Activated CD4-positive, alpha-beta memory T cell treated with anti-CD3 and anti-CD28 coated beads, Interleukin-2, amount 10 ng/mL, durations not matched to agents 7 days and 5 days (primary cell): ENCODE measurements around the gene ASAP3. TPM values are rescaled to one million over a fixed set of nuclear protein-coding genes. Genes with fewer than 3 reads are reported as not detected.

Experiments used
- CTCF ChIA-PET: fragments of 350-600 bp; sonication (Branson Sonifier 250); formaldehyde crosslinking; loops from one replicate; lab custom pipeline; 2021; ENCODE audit warnings: antibody characterized with exemption, inconsistent platforms; lab: Charles Lee
- POLR2A ChIA-PET: fragments of 350-600 bp; sonication (Branson Sonifier 250); formaldehyde crosslinking; loops from one replicate; lab custom pipeline; 2021; ENCODE audit warnings: antibody characterized with exemption; lab: Charles Lee
- DNase-seq: peaks from one replicate; pipeline ENCODE4 v3.0.0-alpha.2; 2020
- H3K27ac Mint-ChIP-seq: one replicate; pipeline ENCODE4 v1.8.0; 2021; ENCODE audit warnings: mild to moderate bottlenecking, mixed read lengths
- H3K27me3 Mint-ChIP-seq: one replicate; pipeline ENCODE4 v1.8.0; 2021; ENCODE audit warnings: mixed read lengths
- H3K36me3 Mint-ChIP-seq: one replicate; pipeline ENCODE4 v1.8.0; 2021; ENCODE audit warnings: low read depth, mixed read lengths
- H3K4me1 Mint-ChIP-seq: one replicate; pipeline ENCODE4 v1.8.0; 2021; ENCODE audit warnings: mixed read lengths
- H3K4me3 Mint-ChIP-seq: one replicate; pipeline ENCODE4 v1.8.0; 2021; ENCODE audit warnings: mild to moderate bottlenecking, mixed read lengths
- H3K9me3 Mint-ChIP-seq: one replicate; pipeline ENCODE4 v1.8.0; 2021; ENCODE audit warnings: mixed read lengths
- total RNA-seq, 2 experiments: library from RNA; stranded (reverse); gene quantifications; one replicate each; pipeline ENCODE4 v1.2.3, GENCODE V29; 2021

The ASAP3 gene
- total RNA-seq, 2 experiments from 2014 or later, result 0.43 to 0.63 TPM

DNA sequence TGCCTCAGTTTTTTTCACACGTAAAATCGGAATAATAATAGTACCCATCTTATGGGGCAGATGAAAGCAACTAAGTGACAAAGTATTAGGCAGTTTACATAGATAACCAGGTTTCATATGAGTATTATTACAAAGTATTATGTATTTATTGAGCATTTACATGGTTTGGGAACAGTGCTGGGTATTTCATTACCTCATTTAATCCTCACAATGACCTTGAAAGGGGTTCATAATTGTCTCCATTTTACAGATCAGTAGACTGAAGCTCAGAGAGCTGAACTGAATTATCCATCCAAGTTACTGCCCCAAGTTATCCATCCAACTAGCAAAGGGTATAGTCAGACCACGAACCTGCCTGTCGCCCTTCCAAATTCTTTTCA is 80.6 kb downstream of the ASAP3 start:
- Mint-ChIP-seq H3K36me3 (no peaks in the 10 kb centered on the region), H3K27ac (no peak overlapping the region), H3K27me3 (no peaks in the 10 kb centered on the region), H3K9me3 (no peaks in the 10 kb centered on the region), H3K4me3 (no peak overlapping the region), H3K4me1 (peaks cover 18% of the 10 kb centered on the region)
- POLR2A ChIA-PET, result interaction anchor here (1.3 to 1.8 kb wide), 2 partner anchors 35 to 59 kb away, joined by 3 to 10 read pairs; partner anchors contain the start of gene HNRNPR
- no peak for DNase-seq
- CTCF ChIA-PET, result interaction anchor here (0.6 to 2.3 kb wide), 23 partner anchors 8 to 655 kb away, joined by 3 to 11 read pairs (median 3); partner anchors contain the start of gene HNRNPR

DNA sequence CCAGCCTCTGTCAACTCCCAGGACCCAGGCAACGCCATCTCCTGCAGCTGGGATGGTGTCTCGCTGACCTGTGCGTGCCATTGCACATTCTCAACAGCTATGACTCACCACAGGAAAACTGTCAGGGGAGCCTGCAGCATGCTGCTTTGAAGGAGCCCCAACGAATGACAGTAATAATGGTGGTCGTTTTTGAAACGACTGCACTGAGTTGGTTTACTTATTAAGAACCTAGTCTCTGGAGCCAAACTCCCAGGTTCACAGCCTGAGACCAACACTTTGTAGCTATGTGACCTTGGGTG is 81.0 kb downstream of the ASAP3 start:
- CTCF ChIA-PET, result interaction anchor here (0.8 to 2.3 kb wide), 5 partner anchors 19 to 137 kb away, joined by 3 to 11 read pairs (median 3); partner anchors contain the start of gene HNRNPR
- no peak overlapping the region for H3K4me3 Mint-ChIP-seq
- POLR2A ChIA-PET, result interaction anchor here (1.8 kb wide), 1 partner anchor 59 kb away, joined by 10 read pairs; the partner anchor contains the start of gene HNRNPR
- no peaks in the 10 kb centered on the region for H3K27me3 Mint-ChIP-seq
- H3K36me3 Mint-ChIP-seq, result no peaks in the 10 kb centered on the region
- H3K9me3 Mint-ChIP-seq, result no peaks in the 10 kb centered on the region
- peaks cover 18% of the 10 kb centered on the region for H3K4me1 Mint-ChIP-seq
- DNase-seq, result no peak
- H3K27ac Mint-ChIP-seq, result no peak overlapping the region

DNA sequence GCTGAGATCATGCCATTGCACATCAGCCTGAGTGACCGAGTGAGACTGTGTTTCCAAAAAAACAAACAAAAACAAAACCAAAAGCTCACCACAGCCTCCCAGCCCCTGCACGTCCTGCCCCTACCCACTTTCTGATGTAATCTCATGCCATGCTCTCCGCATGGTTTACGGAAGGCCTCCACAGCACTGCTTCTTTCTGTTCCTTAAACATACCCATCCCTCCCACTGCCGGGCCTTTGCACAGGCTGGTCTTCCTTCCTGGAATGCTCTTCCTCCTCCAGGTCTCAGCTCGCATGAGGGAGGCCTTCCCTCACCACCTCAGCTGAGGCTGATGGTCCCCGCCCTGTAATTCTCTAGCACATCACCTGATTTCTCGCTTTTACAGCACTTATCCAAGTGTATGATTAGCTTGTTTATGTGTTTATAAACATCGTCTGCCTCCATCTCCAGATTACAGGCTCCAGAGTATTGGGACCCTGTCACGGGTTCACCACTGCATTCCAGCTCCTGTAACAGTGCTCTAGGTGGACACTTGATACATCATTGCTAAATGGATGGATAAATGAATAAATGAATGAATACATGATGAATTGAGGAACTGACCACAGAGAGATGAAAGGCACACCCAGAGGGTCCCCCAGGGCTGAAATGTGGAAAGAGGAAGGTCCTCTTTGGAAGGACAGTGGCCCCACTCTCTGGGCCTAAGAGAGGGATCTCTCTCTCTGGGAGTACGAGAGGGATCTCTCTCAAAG is 81.5 kb downstream of the ASAP3 start:
- ChIA-PET POLR2A (no interaction called here), CTCF (interaction anchor here (0.7 to 2.3 kb wide), 5 partner anchors 8 to 137 kb away, joined by 3 to 11 read pairs (median 4); no protein-coding TSS in a partner anchor)
- no peaks in the 10 kb centered on the region for H3K27me3 Mint-ChIP-seq
- no peaks in the 10 kb centered on the region for H3K36me3 Mint-ChIP-seq
- H3K4me3 Mint-ChIP-seq, result no peak overlapping the region
- no peak overlapping the region for H3K27ac Mint-ChIP-seq
- no peaks in the 10 kb centered on the region for H3K9me3 Mint-ChIP-seq
- peaks cover 18% of the 10 kb centered on the region for H3K4me1 Mint-ChIP-seq
- DNase-seq, result no peak

DNA sequence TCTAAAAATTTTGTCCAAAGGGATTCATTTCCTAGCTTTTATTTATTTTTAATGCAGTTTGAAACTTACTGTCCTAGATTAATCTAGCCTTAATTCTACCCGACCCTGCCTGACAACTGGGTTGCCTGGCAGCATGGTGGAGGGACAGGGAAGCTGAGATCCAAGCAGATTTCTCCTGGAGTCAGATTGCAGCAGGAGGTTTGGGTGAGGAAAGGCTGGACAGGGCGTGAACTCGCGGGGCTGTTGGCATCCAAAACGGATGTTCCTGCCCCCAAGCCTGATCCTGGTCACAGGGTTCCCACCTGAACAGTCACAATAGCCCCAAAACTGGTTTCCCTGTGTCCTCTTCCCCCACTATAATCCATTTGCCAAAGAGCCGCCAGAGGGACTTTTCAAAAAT is 82.7 kb downstream of the ASAP3 start:
- Mint-ChIP-seq H3K4me1 (peaks cover 18% of the 10 kb centered on the region), H3K36me3 (no peaks in the 10 kb centered on the region), H3K27me3 (no peaks in the 10 kb centered on the region), H3K4me3 (no peak overlapping the region), H3K27ac (no peak overlapping the region), H3K9me3 (no peaks in the 10 kb centered on the region)
- ChIA-PET CTCF (interaction anchor here (1.3 kb wide), 1 partner anchor 54 kb away, joined by 4 read pairs; no protein-coding TSS in a partner anchor), POLR2A (interaction anchor here (0.8 kb wide), 1 partner anchor 343 kb away, joined by 3 read pairs; no protein-coding TSS in a partner anchor)
- no peak for DNase-seq

DNA sequence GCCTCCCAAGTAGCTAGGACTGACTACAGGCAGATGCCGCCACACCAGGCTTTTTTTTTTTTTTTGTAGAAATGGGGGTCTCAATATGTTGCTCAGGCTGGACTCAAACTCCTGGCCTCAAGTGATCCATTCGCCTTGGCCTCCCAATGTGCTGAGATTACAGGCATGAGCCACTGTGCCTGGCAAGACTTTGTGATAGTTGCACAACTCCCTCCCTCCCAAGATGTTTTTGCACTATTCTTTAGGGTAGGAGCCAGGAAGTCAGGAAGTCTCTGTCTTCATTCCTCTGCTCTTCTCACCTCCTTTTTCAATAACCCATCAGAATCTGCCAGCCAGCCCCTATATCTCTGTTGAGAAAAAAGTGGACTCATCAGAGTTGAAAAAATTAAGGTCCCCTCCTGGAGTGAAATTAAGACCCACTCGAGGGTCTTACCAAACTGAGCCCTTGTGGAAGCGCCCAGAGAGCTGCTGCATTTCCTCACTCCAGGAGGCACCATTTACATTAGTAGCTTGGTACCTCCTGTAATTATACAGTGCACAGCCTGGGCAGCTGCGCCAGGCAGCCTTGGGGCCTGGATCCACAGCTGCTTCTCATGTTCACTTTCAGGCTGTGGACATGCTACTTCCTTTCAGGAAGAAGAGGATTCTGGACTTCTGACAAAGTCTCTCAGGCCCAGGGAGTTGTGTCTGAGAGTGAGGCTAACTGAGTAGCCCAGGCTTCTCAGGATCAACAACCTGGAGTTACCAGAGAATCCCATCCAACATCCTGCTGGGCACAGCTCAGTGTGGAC is 83.5 kb downstream of the ASAP3 start:
- ChIA-PET CTCF (interaction anchor here (0.6 kb wide), 1 partner anchor 196 kb away, joined by 3 read pairs; no protein-coding TSS in a partner anchor), POLR2A (interaction anchor here (0.8 kb wide), 1 partner anchor 344 kb away, joined by 3 read pairs; no protein-coding TSS in a partner anchor)
- Mint-ChIP-seq H3K27ac (no peak overlapping the region), H3K4me1 (peaks cover 24% of the 10 kb centered on the region), H3K4me3 (no peak overlapping the region), H3K9me3 (peaks cover 2% of the 10 kb centered on the region), H3K27me3 (no peaks in the 10 kb centered on the region), H3K36me3 (no peaks in the 10 kb centered on the region)
- DNase-seq, result no peak

DNA sequence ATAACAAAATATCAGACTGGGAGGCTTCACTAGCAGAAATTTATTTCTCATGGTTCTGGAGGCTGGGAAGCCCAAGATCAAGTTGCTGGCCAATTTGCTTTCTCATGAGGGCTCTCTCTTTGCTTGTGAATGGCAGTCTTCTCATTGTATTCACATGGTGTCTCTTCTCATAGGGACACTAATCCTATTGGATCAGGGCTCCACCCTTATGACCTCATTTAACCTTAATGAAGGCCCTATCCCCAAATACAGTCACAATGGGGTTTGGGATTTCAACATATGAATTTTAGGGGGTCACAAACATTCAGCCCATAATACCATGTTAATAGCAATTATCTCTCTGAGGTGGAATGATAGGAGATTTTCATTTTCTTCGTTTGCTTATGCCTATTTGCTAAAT is 84.8 kb downstream of the ASAP3 start:
- Mint-ChIP-seq H3K9me3 (peaks cover 2% of the 10 kb centered on the region), H3K27me3 (no peaks in the 10 kb centered on the region), H3K4me3 (no peak overlapping the region), H3K4me1 (peaks cover 27% of the 10 kb centered on the region), H3K27ac (no peak overlapping the region), H3K36me3 (no peaks in the 10 kb centered on the region)
- POLR2A ChIA-PET, result no interaction called here
- no peak for DNase-seq
- CTCF ChIA-PET, result no interaction called here

DNA sequence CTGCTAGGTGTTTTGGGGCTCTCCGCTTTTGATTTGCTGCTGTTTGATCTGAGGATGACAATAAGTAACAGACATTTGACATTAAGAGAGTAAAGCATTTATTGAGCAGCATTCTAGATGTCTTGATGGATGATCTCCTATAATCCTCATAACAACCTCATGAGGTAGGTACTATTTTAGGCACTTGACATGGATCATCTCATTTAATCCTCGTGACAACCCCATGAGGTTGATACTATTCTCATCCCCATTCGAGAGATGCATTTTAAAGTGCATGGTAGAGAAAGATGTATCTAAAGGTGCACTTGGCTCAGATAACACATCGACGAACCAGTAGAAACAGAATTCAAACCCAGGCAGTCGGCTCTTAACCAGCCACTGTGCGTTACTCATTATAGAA is 86.1 kb downstream of the ASAP3 start:
- CTCF ChIA-PET, result no interaction called here
- POLR2A ChIA-PET, result no interaction called here
- H3K9me3 Mint-ChIP-seq, result peaks cover 2% of the 10 kb centered on the region
- DNase-seq, result no peak
- H3K4me1 Mint-ChIP-seq, result peaks cover 19% of the 10 kb centered on the region
- H3K36me3 Mint-ChIP-seq, result no peaks in the 10 kb centered on the region
- no peaks in the 10 kb centered on the region for H3K27me3 Mint-ChIP-seq
- H3K4me3 Mint-ChIP-seq, result no peak overlapping the region
- no peak overlapping the region for H3K27ac Mint-ChIP-seq

DNA sequence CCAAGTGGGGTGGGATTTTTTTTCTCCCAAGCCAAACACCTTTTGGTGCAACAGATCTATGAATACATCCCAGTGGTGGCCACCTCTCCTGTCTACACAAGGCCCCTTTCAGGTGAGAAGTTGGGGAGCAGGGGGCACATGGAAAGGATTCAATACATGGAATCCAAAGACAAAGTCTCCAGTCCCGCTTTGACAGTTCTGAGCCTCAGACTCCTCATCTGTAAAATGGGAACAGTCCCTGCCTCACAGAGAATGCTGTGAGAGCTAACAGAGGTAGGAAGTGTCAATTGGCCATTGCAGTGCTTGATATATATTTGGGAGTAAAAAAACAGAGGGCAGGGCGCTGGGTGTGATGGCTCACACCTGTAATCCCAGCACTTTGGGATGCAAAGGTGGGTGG is 87.6 kb downstream of the ASAP3 start:
- POLR2A ChIA-PET, result no interaction called here
- no peaks in the 10 kb centered on the region for H3K36me3 Mint-ChIP-seq

DNA sequence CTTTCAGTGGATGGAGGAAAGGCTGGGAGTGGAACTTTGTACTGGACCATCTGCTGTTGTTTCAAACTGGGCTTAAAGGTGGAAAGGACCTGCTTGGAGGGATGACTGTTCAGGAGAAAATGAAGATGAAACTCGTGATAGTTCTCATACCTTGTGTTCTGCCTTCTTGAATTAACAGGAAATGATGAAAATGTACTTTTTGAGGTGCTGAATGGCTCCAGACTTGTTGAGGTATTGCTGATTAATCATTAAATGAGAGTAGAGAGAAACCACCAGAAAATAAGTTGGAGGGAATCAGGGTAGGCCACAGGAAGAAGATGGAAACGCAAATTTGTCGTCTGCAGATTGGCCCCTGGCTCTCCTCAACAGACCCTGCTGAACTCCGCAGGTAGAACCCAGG is 88.1 kb downstream of the ASAP3 start:
- Mint-ChIP-seq H3K4me1 (peaks cover 14% of the 10 kb centered on the region), H3K36me3 (no peaks in the 10 kb centered on the region), H3K27me3 (no peaks in the 10 kb centered on the region), H3K9me3 (peaks cover 2% of the 10 kb centered on the region), H3K27ac (peak overlapping the region; percentile 19), H3K4me3 (no peak overlapping the region)
- POLR2A ChIA-PET, result no interaction called here
- CTCF ChIA-PET, result interaction anchor here (0.7 kb wide), 1 partner anchor 8 kb away, joined by 4 read pairs; no protein-coding TSS in a partner anchor
- DNase-seq, result no peak

More for the DNA sequence above, 87.6 kb downstream of the ASAP3 start:
- DNase-seq, result no peak
- peaks cover 2% of the 10 kb centered on the region for H3K9me3 Mint-ChIP-seq
- peaks cover 14% of the 10 kb centered on the region for H3K4me1 Mint-ChIP-seq
- CTCF ChIA-PET, result interaction anchor here (0.7 kb wide), 2 partner anchors 11 to 1287 kb away, joined by 3 to 4 read pairs; no protein-coding TSS in a partner anchor
- no peaks in the 10 kb centered on the region for H3K27me3 Mint-ChIP-seq
- H3K27ac Mint-ChIP-seq, result no peak overlapping the region
- H3K4me3 Mint-ChIP-seq, result no peak overlapping the region

DNA sequence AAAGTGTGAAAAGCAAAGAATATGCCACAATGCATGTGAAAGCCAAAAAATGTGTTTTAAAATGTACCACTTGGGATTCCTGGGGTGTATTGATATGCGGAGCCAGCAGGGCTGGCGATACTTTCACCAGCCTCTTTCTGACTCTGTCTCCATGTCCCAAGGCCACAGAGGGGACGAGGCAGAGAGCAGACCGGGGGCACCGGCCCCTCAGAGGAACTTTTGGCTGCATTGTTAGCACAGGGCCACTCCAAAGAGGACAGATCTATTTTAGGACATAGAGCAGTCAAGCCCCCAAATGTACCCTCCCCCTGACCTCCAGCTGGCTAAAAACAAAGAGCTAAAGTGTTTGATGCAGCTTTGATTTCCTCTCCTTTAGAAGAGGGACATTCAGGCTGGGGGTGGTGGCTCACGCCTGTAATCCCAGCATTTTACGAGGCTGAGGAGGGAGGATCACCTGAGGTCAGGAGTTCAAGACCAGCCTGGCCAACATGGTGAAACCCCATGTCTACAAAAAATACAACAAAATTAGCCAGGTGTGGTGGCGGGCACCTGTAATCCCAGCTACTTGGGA is 88.7 kb downstream of the ASAP3 start:
- no peaks in the 10 kb centered on the region for H3K36me3 Mint-ChIP-seq
- no peak overlapping the region for H3K4me3 Mint-ChIP-seq
- H3K27ac Mint-ChIP-seq, result no peak overlapping the region
- H3K27me3 Mint-ChIP-seq, result no peaks in the 10 kb centered on the region
- ChIA-PET CTCF (interaction anchor here (0.7 to 1.1 kb wide), 2 partner anchors 8 kb away, joined by 4 read pairs; no protein-coding TSS in a partner anchor), POLR2A (no interaction called here)
- no peak for DNase-seq
- H3K9me3 Mint-ChIP-seq, result peaks cover 2% of the 10 kb centered on the region
- peaks cover 14% of the 10 kb centered on the region for H3K4me1 Mint-ChIP-seq

DNA sequence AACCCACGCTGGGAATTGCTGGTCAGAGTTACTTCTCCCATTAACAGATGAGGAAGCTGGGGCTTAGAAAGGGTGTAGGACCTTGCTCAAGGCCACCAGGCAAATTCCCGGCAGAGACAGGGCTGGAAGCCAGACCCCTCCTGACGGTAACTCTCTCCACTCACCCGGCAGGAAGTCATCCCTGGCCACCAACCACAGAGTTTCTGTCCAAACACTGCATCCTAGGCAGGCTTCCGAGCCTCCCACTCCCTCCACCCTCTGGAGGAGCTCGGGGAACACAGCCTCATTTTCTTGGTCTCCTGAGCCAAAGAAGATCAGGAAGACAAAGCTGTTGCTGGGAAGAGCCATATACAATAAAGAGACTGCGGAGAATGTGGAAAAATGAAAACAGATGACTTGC is 89.3 kb downstream of the ASAP3 start:
- no peak overlapping the region for H3K4me3 Mint-ChIP-seq
- no peaks in the 10 kb centered on the region for H3K27me3 Mint-ChIP-seq
- POLR2A ChIA-PET, result interaction anchor here (1.0 kb wide), 1 partner anchor 10 kb away, joined by 3 read pairs; no protein-coding TSS in a partner anchor
- no peaks in the 10 kb centered on the region for H3K36me3 Mint-ChIP-seq
- DNase-seq, result no peak
- H3K4me1 Mint-ChIP-seq, result peaks cover 14% of the 10 kb centered on the region
- H3K27ac Mint-ChIP-seq, result no peak overlapping the region
- CTCF ChIA-PET, result interaction anchor here (0.6 to 1.1 kb wide), 2 partner anchors 9 to 357 kb away, joined by 4 read pairs; no protein-coding TSS in a partner anchor
- H3K9me3 Mint-ChIP-seq, result peaks cover 2% of the 10 kb centered on the region

DNA sequence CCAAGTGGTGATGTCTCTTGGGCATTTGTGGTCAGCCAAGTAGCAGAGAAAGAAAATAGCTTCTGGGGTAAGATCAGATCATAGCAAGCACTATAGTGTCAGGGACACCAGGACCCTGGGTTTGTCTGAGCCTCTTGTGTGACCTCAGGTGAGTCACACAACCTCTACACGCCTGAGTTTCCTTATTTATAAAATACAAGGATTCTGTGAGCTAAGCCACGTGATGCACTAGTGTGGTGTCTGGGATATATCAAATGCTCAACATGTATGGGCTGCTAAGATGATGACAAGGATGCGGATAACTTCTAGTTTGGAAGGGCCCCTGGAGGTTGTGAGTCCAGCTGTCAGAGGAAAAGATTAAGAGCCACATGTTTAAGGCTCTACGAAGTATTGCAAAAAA is 89.8 kb downstream of the ASAP3 start:
- no peak overlapping the region for H3K4me3 Mint-ChIP-seq
- no peak for DNase-seq
- H3K27ac Mint-ChIP-seq, result no peak overlapping the region
- H3K36me3 Mint-ChIP-seq, result no peaks in the 10 kb centered on the region
- H3K27me3 Mint-ChIP-seq, result no peaks in the 10 kb centered on the region
- peaks cover 14% of the 10 kb centered on the region for H3K4me1 Mint-ChIP-seq
- peaks cover 2% of the 10 kb centered on the region for H3K9me3 Mint-ChIP-seq
- POLR2A ChIA-PET, result interaction anchor here (1.0 kb wide), 1 partner anchor 10 kb away, joined by 3 read pairs; no protein-coding TSS in a partner anchor
- CTCF ChIA-PET, result interaction anchor here (0.6 to 1.1 kb wide), 2 partner anchors 10 to 357 kb away, joined by 4 read pairs; no protein-coding TSS in a partner anchor
